Measurements from ENCODE around the gene GID8.

GID8 gene

DNA sequence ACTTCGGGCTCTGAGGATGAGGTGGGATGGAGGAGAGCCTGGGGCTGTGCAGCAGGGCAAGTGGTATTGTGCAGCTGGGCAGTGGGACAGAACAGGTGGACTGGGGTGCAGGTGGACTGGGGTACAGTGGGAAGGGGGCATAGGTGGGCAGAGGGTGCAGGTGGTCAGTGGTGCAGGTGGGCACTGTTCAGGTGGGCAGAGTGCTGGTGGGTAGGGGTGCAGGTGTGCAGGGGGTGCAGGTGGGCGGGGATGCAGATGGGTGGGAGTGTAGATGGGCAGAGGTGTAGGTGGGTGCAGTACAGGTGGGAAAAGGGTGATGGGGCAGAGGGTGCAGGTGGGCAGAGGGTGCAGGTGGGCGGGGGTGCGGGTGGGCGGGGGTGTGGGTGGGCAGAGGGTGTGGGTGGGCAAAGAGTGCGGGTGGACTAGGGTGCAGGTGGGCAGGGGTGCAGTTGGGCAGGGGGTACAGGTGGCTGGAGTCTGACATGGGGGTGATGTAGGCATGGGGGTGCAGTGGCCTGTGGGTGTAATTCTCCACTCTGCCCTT lies 48.4 kb downstream of the GID8 start:
- DNase-seq (ENCODE audit: low spot score), result no peak

DNA sequence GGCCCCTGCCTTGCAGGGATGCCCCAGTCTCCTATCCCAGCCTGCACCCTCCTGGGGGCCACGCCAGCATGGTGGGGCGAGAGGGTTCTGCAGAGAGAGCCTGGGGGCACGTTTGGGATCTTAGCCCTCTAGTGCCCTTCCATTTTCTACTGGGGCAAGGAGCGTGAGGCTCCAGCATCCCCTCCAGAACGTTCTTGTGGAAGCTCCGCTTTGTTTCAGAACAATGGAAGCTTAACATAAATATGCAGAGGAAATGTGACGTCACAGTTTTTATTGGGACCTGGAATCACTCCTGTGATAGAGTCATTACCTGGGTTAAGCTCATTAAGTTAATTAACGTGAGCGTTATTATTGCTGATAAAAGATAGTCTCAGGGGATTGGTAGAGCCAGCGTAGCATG lies 49.2 kb downstream of the GID8 start:
- DNase-seq (ENCODE audit: low spot score), result no peak

DNA sequence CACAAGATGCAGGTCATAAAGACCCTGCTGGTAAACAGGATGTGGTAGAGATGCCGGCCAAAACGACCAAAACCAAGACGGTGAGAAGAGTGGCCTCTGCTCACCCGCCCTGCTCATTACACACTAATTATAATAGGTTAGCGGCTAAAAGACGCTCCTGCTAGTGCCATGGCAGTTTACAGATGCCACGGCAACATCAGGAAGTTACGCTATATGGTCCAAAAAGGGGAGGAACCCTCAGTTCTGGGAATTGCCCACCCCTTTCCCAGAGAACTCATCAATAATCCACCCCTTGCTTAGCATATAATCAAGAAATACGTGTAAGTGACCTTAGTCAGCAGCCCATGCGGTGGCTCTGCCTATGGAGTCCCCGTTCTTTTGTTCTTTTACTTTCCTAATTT lies 51.3 kb downstream of the GID8 start:
- no peak for DNase-seq (ENCODE audit: low spot score)

DNA sequence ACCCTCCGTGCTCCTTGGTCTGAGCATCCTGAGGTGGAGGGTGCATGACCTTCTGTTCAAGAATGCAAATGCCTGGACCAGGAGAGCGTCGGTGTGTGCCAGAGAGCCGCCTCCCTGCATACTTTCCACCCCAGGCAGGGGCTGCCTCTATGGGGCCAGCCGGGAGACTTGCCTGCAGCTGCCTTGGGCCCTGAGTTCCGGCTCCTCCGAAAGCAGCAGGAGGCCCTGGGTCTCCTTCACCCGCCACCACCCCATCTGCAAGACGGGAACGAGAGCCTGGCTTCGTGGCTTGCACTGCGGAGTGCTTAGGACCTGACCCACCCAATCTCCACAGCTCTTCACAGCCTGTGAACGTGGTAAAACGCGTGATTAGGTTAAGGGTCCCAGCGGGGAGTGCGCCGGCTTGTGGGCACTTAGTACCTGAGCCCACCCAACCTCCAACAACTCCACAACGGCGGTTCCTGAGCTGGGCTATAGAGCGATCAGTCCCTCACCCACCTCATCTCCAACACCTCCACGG lies 52.4 kb downstream of the GID8 start:
- DNase-seq (ENCODE audit: low spot score), result no peak

DNA sequence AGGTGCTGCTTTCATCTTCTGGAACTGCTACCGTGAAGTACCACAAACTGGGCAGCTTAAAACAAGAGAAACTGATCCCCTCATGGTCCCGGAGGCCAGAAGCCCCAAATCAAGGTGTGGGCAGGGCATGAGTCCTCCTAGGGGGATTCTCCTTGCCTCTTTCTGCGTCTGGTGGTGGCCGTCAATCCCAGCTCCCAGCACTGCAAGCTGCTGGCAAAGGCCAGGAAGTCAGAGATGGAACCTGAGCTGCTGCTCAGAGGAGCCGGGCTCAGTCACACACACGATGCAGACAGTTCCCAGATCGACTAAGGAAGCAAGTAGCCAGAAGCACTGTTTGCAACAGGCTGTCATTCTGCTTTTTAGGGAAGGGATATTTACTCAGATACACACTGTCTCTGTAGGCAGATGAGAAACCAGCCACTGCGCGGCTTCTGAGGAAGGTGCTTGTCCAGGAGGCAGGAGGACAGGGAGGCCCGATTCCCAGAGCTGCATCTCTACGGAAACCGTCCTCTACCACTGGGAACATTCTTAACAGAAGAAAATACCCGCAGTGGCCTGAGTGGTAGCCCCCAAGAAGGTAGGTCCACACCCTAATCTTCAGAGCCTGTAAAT lies 53.4 kb downstream of the GID8 start:
- no peak for DNase-seq (ENCODE audit: low spot score)

DNA sequence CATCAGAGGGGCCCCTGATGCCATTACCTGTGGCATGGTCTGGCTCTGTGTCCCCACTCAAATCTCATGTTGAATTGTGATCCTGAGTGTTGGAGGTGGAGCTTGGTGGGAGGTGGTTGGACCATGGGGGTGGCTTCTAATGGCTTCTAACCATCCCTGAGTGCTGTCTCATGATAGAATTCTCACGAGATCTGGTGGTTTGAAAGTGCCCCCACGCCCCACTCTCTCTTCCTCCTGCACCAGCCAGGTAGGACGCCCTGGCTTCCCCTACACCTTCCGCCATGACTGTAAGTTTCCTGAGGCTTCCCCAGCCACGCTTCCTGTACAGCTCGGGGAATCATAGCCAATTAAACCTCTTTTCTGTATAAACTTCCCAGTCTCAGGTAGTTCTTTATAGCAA lies 53.9 kb downstream of the GID8 start:
- no peak for DNase-seq (ENCODE audit: low spot score)

DNA sequence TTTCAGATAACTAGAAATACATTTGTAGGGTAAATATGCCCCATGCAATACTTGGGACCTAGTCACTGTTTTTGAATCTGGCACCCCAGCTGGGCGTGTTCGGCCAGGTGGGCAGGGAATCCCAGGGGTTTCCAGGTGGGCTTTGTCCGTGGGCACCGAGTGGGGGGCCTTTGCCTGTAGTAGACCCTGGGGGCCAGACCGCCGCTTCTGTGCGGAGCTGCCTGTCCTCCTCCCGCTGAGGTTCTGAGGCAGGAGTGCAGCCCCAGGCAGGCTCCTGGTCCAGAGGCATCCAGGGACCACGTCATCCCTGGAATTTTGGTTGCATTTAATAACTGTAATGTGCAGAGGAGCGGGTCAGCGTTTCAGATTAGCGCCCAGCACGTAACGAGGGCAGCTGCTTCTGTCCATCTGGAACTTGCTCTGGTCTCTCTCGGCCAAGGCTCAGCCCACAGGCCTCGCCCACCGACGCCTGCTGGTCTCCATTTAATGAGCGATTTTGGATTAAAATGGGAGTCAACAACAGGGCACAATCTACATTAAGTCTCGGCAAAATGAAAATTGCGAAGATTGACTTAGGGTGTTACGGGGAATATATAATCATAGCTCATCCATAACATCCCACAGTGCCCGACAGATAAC lies 56.0 kb downstream of the GID8 start:
- no peak for DNase-seq (ENCODE audit: low spot score)

DNA sequence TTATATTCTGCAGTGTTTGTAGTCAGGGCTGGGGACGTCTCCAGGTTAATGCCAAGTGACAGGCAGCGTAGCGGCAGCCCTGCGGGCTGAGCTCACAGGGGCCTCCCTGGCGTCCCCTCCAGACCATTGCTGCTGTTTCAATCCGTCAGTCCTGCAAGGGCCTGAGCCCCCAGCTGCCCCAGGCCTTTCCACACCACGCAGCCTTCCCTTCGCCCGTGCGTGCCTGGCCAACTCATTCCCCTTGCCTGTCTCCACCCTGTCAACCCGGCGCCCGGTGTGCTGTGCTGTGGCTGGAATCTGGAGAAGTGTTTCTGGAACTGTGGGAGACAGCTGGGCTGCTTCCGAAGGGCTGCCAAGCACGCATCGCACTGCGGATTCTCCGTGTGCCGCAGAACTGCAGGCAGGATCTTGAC lies 56.9 kb downstream of the GID8 start:
- DNase-seq (ENCODE audit: low spot score), result no peak

DNA sequence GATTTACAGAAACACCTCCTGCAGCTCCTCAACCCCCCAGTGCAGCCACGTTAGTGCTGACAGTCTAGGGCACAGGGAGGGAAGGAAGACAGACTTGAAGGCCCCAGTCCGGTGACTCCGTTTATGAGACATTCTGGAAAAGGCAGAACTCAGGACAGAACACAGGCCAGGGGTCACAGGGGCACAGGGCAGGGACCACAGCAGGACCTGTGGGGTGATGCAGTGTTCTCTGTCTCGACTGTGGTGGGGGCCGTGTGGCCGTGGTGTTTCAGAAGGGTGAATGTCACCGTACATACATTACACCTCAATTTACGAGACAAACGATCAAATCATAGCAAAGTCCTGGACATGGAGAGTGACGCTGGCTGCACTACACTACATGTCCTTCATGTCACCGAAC lies 57.5 kb downstream of the GID8 start:
- DNase-seq (ENCODE audit: low spot score), result no peak

DNA sequence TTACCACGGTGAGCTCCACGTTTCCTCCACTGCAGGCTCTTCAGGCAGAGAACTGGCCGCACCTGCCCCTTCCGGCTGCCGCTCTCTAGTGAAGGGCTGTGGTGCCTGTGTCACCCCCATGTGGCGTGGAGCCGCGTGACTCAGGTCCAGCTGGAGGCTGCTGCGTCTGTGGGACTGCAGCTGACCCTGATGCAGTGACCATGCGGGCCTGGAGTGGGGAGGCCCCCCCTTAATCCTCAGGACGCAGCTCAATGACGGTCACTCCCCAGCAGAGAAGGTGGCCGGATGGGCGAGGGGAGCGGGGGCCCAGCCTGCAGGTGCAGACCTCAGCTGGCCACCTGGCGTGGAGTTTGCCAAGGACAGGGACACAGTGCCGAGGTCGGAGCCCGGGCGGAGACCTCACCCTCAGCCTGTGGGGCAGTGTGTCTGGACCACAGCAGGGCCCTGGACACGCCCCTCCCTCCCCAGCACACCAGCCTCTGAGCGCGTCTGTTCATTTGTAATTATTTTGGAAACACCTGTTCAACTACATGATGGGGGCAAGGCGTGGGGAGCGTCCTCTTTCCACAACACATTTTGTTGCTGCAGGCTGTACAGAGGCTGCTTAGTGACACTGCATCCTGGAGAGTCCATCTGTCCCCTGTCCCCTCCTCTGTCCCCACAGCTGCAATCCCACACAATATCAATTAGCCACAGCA lies 58.1 kb downstream of the GID8 start:
- DNase-seq (ENCODE audit: low spot score), result no peak

DNA sequence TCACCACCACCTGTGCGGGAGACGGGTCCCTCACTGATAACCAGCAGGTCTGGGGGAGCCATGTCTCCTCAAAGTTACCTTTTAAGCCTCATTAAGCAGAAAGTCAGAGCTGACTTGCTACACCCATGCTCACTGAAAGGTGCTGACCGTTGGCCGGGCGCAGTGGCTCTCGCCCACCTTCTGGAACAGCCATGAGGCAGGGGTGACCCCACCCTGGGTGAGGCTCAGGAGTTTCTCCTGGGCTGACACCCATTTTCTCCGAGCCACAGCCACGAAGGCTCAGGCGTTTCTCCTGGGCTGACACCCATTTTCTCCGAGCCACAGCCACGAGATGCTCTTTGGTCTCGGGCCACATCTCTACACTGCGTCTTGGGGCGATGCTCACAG lies 58.6 kb downstream of the GID8 start:
- DNase-seq (ENCODE audit: low spot score), result no peak

DNA sequence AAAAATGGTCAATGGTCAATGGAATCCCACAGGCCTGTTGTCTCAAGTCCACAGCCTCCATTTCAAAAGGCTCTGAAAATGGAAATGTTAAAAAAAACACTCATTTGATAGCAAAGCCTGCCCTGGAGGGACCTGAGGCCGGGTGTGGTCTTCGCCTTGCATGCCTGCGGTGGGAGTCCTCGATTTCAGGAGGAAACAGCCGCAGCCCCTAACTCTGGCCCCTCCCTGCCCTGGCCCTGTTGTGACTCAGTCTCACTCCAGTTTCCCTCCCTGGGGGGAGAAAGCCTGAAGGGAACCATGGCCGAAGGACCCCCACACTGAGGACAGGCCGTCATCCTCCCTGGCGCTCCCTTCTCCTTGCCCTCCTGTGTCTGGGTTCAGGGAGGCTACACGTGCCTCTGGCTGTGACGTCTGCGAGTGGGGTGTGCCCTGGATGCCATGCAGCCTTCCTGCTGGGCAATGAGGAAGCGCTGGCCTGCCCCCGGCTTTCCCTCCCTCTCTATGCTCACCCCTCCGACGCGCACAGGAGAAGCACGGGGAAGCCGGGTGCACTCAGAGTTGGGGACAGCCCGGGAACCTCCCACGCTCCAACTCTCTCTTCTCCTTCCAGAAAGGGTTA lies 59.6 kb downstream of the GID8 start:
- DNase-seq (ENCODE audit: low spot score), result no peak
